GM18507 (cell line): Measurements from ENCODE around the gene CPD.
"Not testable (repeated sequence)": the region's sequence is repeated elsewhere in the genome, so short reads cannot be mapped to it uniquely, and the experiment has no call there.

ENCODE experiments used
- DNase-seq: peaks from one replicate; pipeline ENCODE4 v3.0.0; 2011; ENCODE audit warnings: low read depth; ENCODE audit not compliant: insufficient read length; ENCODE audit errors: extremely low spot score
- FAIRE-seq: peaks from 2 replicates; lab custom pipeline; 2011; peaks lifted over from hg19 to GRCh38; lab: Jason Lieb, UNC

Gene CPD

DNA sequence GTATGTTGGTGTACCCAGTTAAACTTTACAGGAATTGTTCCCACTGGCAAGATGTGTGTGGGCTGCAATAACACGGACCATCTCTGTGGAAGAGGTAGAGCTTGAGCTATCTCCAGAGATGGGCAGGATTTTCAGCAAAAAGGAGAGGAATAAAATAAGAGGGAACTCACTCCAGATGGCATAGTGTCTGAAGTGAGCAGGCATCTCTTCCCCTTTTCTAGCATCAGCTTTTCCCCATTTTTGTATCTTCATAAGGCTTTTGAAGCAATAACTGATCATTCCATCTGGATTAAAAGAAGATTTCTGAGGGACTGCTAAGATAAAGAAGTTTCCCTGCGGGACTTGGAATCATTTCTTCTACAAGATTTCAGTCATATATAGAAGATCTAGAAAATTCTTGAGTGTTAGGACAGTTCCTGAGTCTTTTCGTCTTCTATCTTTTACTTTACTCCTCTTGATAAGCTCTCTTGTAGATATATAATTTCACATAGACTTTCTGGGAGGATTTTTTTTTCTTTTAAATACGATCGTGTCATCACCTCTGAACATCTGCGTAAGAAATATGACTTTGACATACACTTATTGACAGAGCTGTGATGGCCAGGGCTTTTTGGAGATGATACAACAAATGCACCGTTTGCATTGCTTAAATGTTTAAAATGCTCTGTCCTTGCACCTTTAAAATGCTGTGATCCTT, 2.1 kb downstream of the CPD start:
- FAIRE-seq (no peak), DNase-seq (no peak)

DNA sequence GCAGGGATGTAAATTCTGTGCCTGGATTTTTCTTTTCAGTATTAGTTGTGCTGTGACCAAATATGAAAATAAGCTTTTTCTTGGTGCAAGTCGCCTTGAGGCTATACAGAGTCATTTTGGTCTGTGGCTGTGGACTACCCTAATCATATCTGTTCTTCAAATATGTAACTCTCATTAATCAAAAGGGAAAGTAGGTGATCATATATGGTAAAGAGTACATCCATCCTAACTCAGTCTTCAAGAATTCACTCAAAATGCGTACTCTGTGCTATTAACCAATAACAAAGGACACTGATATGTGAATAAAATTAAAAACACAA, 2.6 kb downstream of the CPD start:
- FAIRE-seq, result no peak

DNA sequence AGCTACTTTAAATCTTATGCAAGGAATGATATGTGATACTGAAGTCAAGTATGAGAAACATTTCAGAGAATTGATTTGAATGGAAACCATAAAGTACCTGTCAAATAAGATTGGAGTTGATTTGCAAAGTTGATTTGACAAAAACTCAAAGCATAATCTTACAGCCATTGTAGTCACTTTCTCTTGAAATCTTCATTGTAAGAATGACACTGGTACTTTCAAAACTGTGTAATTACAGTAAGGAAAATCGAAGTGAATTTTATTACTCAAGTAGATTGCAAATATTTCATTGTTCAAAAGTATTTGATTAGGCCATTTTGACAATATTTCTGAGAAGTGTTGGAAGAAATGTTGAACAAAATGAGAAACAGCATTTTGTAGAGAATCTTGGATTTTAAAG, 3.6 kb downstream of the CPD start:
- DNase-seq (no peak), FAIRE-seq (no peak)

More for the DNA sequence above, 2.6 kb downstream of the CPD start:
- no peak for DNase-seq

DNA sequence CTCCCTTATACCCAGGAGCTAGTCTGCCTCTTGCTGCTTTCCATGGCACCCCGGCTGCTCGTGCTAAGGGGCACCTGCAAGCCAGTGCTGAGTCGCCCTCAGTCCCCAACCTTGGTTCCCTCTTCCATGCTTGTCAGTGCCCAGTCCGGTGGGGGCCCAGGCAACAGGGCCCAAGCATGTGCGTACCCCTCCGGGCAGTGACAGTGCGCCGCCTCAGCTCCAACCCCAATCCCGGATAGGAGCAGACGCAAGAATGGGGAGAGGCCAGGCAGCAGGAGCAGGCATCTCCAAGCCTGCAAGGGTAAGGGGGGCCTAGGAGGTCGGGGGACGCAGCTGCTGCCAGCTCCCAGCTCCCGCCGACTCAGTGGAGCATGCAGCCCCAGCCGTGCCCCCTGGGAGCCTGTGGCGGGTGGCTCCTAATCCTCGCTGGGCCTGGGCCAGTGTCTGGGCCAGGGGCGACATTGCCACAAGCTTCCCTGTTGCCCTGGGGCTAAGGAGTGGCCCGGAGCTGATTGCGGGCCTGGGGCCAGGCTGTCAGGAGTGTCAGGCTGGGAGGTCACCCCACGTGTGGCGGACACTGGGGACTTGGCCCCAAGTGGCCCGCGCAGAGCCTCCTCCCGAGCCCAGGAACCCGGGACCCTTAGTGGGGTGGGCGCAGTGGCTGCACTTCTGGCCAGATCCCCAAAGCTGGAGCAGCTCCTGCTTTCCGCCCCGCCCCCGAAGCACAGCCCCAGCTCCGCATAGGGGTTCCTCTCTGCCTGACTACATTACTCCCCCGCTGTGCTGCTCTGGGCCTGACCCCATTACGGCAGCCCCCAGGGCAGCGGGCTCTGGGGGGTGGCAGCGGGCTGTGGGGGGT, 9.8 kb downstream of the CPD start:
- DNase-seq (no peak), FAIRE-seq (no peak)

- DNase-seq (no peak), FAIRE-seq (no peak)
Observed at GRCh38 chr17:30389756-30390300, 11.1 kb downstream of the CPD start.

GRCh38 chr17:30391534-30391933, 12.8 kb downstream of the CPD start:
- FAIRE-seq, result no peak

DNA sequence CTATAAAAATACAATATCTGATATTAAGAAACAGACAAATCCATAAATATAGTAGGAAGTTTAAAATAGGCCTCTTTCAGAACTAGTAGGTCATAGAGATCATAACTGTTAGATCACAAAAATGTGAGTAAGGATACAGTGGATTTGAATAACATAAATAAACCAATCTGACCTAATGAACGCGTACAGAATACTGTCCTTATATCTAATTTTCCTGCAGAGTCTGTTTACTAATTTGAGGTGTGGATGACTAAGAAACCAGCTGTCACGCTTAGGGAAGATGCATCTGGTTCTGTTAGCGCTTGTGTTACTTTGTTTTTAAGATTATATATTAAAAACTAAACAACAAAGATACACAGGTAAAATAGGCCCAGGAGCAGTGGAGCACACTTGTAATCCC, 14.8 kb downstream of the CPD start:
- DNase-seq, result no peak
- FAIRE-seq, result no peak

More at GRCh38 chr17:30391534-30391933, 12.8 kb downstream of the CPD start:
- no peak for DNase-seq

DNA sequence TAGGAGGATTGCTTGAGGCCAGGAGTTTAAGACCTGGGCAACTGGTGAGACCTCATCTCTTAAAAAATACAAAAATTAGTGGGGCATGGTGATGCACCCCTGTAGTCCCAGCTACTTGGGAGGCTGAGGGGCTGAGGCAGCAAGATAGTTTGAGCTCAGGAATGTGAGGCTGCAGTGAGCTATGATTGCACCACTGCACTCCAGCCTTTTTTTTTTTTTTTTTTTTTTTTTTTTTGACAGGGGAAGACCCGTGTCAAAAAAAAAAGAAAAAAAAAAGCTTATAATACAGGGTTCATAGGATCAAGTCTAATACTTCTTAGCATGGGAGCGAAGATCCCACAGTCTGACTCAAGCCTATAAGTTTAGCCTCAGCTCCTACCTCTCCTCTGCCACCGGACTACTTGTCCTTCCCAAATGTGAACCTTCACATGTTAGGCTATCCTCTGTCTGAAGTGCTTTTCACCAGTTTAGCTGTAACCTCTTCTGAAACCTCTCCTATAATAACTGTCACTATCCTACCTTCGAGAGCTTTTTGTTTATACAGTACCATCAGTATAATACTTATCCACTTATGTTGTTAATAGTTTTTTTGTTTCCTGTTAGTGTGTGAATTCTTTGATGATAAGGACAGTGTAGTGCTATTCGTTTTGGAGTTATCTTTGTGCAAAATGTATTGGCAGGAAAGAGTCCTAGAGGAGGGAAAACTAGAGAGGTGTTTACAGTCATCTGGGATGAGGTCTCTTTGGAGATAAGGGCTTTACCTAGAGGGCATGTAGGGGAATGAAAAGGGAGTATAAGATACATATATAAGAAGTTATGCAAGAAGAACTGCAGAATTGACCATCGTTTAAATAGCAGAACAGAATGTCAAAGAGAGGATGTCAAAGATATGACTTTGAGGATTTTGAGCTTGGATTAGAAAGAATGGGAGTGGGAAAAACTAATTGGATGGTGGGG, 15.5 kb downstream of the CPD start:
- DNase-seq (no peak), FAIRE-seq (no peak)

DNA sequence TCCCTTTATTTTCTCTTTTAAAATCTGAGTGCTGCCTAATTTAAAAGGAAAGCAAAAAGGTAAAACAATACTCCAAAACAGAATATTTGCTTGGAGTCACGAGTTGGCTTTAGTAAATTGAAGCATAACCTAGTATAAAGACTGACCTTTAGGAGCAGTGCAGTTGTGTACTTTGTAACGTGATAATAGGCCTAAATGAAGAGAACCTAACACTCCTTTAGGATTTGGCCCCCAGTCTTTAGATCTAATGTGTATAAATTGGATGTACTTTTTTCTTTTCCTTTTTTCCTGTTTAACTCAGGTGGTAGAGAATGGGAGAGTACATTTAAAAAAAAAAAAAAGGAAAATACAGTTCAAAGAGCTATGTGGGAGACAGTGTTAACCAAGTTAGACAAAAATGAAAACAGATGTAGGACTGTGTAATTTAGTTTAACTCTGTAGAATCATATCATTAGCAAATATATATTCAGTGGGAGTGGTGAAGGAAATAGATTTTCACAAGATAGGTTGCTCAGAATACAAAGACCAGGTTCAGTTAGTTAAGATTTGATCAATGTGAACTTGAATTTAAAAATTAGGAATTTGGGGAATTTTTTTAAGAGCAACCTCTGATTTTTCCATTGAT, 16.8 kb downstream of the CPD start:
- DNase-seq (no peak), FAIRE-seq (no peak)

GRCh38 chr17:30396129-30396528, 17.4 kb downstream of the CPD start:
- FAIRE-seq (no peak), DNase-seq (no peak)

DNA sequence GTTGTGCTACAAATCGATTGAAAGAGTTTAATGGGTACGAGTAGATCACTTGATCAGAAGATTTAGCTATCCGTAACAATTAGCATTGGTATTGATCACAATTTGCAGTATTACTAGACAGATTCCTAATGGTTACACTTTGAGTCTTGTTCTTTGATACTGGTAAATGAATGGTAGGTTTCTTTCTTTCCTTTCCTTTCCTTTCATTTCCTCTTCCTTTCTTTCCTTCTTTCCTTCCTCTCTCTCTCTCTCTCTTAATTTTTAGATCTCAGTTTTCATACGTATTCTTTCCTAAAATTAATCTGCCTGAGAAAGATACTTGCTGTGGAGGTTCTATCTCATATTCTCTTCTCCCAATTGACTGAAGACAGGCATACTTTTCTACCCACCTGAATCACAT, 17.9 kb downstream of the CPD start:
- FAIRE-seq, result no peak
- DNase-seq, result no peak

DNA sequence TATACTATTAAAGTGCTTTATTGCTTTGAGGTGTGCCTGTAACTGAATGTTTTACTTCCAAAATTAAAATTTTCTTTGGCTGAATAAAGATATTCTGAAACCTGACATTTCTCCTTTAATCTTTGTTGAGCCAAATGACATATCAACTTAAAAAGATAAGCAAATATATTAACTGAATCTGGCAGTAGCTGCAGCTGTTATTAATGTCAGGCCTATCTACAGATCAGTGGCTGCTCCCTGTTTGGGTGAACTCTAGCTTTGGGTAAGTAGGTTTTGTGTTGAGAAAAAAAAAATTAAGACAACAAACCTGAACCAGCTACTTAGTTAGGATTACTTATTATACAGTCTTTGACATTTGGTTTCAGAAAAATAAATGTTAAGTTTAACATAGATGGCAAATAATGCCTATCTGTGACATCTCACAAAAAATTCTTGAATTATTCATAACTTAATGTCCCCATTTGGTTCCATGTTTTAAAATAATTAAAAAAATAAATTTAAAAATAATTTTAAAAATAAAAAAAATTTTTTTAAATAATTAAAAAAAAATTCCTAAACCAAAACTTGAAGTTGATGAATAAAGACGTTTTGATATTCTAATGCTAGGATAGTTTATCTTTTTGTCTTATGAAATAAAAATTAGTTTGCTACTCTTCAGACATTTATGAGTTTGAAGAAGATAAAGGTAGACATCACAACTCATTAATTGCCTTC, 19.8 kb downstream of the CPD start:
- FAIRE-seq, result no peak

GRCh38 chr17:30401097-30401496, 22.4 kb downstream of the CPD start:
- FAIRE-seq, result no peak
- no peak for DNase-seq

More for the DNA sequence above, 19.8 kb downstream of the CPD start:
- DNase-seq, result no peak

- FAIRE-seq (no peak), DNase-seq (no peak)
Observed at GRCh38 chr17:30405161-30405560, 26.4 kb downstream of the CPD start.

DNA sequence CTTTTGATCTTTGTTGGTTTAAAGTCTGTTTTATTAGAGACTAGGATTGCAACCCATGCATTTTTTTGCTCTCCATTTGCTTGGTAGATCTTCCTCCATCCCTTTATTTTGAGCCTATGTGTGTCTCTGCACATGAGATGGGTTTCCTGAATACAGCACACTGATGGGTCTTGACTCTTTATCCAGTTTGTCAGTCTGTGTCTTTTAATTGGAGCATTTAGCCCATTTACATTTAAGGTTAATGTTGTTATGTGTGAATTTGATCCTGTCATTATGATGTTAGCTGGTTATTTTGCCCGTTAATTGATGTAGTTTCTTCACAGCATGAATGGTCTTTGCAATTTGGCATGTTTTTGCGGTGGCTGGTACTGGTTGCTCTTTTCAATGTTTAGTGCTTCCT, 31.9 kb downstream of the CPD start:
- DNase-seq, FAIRE-seq: not testable (repeated sequence)

- not testable (repeated sequence) for DNase-seq, FAIRE-seq
Observed at GRCh38 chr17:30412008-30412496, 33.3 kb downstream of the CPD start.

DNA sequence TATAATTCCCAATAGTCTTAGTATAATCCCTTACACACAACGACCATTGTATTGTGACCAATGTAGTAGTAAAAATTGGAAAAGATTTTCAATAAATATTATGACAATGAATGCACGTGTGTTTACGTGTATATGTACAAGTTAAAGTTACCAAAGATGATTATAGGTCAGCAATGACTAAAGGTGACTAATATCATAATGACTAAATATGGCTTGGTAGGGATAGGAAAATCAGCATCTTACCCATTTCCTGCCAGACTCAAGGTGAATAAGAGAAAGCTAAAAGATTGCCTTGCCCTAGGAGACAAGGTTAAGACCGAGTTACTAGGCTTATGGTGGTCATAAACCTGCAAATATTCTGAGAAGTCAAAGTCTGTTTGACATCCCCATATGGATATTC, 34.4 kb downstream of the CPD start:
- FAIRE-seq, result no peak
- no peak for DNase-seq

- no peak for DNase-seq
- FAIRE-seq, result no peak
Observed at GRCh38 chr17:30414486-30414885, 35.8 kb downstream of the CPD start.
